PC-3 (cell line): ENCODE data around the gene EFTUD2.

ENCODE experiments used
- EZH2 ChIP-seq: fragments of 300-600 bp; sonication (generic); IDR thresholded peaks from one replicate; pipeline ENCODE4 v1.6.1; 2017; ENCODE audit warnings: antibody characterized with exemption, mild to moderate bottlenecking, low read length; ENCODE audit not compliant: unreplicated experiment
- EZH2phosphoT487 ChIP-seq: fragments of 300-600 bp; sonication (generic); IDR thresholded peaks from 2 replicates; pipeline ENCODE4 v1.6.1; 2018; ENCODE audit warnings: mild to moderate bottlenecking, antibody characterized with exemption, low read length, borderline replicate concordance
- TF ChIP-seq, protein P1 (sequence below): fragments of 300-600 bp; sonication (generic); conservative IDR thresholded peaks from 2 replicates; pipeline ENCODE4 v1.5.1; 2017; ENCODE audit warnings: antibody characterized with exemption, low read depth, mild to moderate bottlenecking, low read length

- TF ChIP-seq, protein P1, sequence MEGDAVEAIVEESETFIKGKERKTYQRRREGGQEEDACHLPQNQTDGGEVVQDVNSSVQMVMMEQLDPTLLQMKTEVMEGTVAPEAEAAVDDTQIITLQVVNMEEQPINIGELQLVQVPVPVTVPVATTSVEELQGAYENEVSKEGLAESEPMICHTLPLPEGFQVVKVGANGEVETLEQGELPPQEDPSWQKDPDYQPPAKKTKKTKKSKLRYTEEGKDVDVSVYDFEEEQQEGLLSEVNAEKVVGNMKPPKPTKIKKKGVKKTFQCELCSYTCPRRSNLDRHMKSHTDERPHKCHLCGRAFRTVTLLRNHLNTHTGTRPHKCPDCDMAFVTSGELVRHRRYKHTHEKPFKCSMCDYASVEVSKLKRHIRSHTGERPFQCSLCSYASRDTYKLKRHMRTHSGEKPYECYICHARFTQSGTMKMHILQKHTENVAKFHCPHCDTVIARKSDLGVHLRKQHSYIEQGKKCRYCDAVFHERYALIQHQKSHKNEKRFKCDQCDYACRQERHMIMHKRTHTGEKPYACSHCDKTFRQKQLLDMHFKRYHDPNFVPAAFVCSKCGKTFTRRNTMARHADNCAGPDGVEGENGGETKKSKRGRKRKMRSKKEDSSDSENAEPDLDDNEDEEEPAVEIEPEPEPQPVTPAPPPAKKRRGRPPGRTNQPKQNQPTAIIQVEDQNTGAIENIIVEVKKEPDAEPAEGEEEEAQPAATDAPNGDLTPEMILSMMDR = no peak
- TF ChIP-seq EZH2phosphoT487 = no peak
- no peak for TF ChIP-seq EZH2
Observed at GRCh38 chr17:44871556-44871955, 27.7 kb downstream of the EFTUD2 start.
